ENCODE results near the gene KCNJ6. TPM values are rescaled to one million over a fixed set of nuclear protein-coding genes. Genes with fewer than 3 reads are reported as not detected.

The KCNJ6 gene
- total and polyA plus RNA-seq, 8 donors = 0.28 to 1.9 (median 0.55) TPM

DNA sequence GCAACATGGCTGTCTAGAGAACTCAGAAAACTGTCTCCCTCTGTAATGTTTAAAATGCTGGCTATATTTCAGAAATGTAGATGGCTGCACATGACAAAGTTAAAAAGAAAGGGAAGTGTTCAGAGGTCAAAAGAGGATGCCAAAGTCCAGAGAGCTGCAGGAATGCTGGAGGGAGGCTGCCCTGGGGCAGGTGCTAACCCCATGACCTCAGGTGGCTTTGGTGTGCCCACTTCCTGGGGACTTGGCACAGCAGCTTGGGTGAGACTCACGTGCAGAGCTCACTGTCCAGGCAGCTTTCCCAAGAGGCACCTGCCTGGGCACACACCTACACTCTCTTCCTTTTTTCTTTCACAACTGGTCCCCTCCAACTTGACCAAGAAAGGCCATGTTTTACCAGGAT lies 256.4 kb downstream of the KCNJ6 start:
- no peaks in the 10 kb centered on the region for H3K27me3 ChIP-seq
- no peak overlapping the region for H3K4me3 ChIP-seq
- peaks cover 17% of the 10 kb centered on the region in 3 donors for H3K4me1 ChIP-seq
- DNase-seq (no peak), ATAC-seq (peak in 1 of 4 donors; percentile 11), FAIRE-seq (no peak)
- TF ChIP-seq, protein P1, sequence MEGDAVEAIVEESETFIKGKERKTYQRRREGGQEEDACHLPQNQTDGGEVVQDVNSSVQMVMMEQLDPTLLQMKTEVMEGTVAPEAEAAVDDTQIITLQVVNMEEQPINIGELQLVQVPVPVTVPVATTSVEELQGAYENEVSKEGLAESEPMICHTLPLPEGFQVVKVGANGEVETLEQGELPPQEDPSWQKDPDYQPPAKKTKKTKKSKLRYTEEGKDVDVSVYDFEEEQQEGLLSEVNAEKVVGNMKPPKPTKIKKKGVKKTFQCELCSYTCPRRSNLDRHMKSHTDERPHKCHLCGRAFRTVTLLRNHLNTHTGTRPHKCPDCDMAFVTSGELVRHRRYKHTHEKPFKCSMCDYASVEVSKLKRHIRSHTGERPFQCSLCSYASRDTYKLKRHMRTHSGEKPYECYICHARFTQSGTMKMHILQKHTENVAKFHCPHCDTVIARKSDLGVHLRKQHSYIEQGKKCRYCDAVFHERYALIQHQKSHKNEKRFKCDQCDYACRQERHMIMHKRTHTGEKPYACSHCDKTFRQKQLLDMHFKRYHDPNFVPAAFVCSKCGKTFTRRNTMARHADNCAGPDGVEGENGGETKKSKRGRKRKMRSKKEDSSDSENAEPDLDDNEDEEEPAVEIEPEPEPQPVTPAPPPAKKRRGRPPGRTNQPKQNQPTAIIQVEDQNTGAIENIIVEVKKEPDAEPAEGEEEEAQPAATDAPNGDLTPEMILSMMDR (IDR thresholded peaks at IDR 0.05) = no peak
- no peaks in the 10 kb centered on the region for H3K9me3 ChIP-seq
- intact Hi-C loops (cut with DNase I) = no loop called here
- WGBS, 2 donors = 26 to 36% methylated on average over 1 of the region's 1 CpG
- H3K27ac ChIP-seq = no peak overlapping the region
- no peaks in the 10 kb centered on the region for H3K36me3 ChIP-seq

DNA sequence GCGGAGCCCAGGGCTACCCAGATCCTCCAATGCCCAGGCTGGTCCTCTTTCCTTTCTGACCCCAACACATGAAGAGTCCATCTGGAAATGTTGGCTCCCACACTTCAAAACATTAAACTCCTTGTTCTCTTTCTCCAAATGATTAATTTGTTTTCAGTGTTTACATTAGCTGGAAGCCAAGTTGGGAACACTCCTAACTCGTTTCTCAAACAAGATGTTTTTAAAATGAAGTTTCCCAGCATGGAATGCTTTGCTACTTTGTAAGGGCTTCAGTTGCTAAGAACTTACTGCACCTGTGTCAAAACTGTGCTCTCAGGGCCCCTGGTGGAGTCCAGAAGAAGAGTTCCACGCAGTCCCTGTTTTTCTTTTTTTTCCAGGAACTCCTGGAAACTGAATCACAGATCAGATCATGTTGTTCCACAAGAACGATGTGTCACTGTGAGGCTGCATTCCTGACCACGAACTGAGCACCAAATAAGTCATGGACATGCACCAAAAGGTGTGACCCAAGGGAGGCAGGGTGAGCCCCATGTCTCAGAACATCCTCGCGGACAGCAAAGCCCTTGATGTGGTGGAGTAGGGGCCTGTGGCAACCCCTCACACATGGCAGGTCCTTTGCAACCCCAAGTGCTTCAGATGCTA lies 257.3 kb downstream of the KCNJ6 start:
- H3K27ac ChIP-seq = peak overlapping the region; percentile 48 to 64 (median 56)
- no peaks in the 10 kb centered on the region for H3K27me3 ChIP-seq
- TF ChIP-seq, protein P1 (IDR thresholded peaks at IDR 0.05) = peak in 1 of 4 donors; percentile 25
- no peaks in the 10 kb centered on the region for H3K9me3 ChIP-seq
- no peaks in the 10 kb centered on the region for H3K36me3 ChIP-seq
- FAIRE-seq (no peak), ATAC-seq (peak; percentile 78 to 91 (median 84)), DNase-seq (peak in 3 of 6 donors; percentile 23 to 46 (median 29))
- intact Hi-C loops (cut with DNase I) = no loop called here
- WGBS, 2 donors = 25 to 26% methylated on average over 7 of the region's 7 CpGs
- no peak overlapping the region for H3K4me3 ChIP-seq
- H3K4me1 ChIP-seq = peaks cover 17% of the 10 kb centered on the region in 3 donors

DNA sequence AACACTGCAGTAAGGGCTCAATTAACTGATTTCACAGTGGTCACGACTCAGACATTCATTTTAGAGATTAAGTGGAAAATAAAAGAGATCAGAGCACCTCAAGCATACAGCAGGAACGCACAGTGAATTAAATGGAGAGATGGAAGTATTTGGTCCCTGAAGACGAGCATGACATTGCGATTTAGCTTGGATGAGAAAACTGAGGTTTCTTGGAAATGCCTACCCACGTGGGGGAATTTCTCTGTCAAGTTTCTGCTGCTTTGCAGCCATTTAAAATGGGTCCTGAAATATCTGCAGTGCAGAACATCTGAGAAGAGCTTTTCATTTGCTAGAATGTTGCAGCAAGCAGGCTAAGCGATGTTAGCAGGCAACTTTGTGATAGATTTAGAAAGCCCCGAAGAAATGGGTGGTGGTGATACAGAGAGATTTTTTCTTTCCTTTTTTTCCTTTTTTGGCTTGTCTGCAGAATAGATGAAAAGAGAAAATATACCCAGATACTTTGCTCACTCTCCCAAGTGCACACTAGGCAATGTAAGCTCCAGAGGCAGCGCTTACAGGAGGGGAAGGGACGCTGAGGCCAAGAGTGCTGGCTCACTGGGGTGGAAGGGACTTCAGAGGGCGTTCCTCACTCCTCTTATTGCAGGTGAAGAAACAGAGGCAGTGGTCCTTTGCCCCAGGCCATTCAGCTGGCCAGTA lies 258.0 kb downstream of the KCNJ6 start:
- DNase-seq (no peak), ATAC-seq (peak; percentile 48 to 71 (median 59)), FAIRE-seq (no peak)
- Histone ChIP-seq H3K36me3 (no peaks in the 10 kb centered on the region), H3K4me1 (peaks cover 17% of the 10 kb centered on the region in 3 donors), H3K27ac (peak overlapping the region; percentile 48 to 64 (median 56)), H3K9me3 (no peaks in the 10 kb centered on the region), H3K4me3 (no peak overlapping the region), H3K27me3 (no peaks in the 10 kb centered on the region)
- WGBS, 2 donors = 51 to 54% methylated on average over 10 of the region's 10 CpGs
- TF ChIP-seq, protein P1 (IDR thresholded peaks at IDR 0.05) = no peak
- intact Hi-C loops (cut with DNase I) = no loop called here

DNA sequence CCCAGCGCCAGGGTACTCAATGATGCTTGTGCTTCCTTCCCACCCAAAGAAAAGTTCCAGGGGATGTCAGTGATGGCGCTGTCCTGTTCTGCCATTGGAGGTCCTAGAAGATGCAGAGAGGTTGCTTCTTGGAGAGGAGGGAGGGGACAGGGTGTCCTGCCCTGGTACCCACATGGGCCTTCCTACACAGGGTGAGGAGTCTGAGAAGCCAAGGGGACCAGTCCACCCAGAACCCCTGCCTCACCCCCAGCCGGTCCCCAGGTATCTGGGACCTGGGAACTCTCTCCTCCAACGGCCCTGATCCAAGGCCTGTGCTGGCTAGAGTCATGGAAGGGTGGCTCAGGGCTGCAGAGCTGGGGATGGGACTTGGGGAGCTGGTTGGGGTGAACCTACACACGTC lies 259.4 kb downstream of the KCNJ6 start:
- no peak for ATAC-seq
- 94% methylated on average over 5 of the region's 5 CpGs for WGBS, 2 donors
- intact Hi-C loops (cut with DNase I) = no loop called here

More for the DNA sequence above, 259.4 kb downstream of the KCNJ6 start:
- DNase-seq (no peak), FAIRE-seq (no peak)
- no peaks in the 10 kb centered on the region for H3K27me3 ChIP-seq
- peaks cover 17% of the 10 kb centered on the region in 3 donors for H3K4me1 ChIP-seq
- H3K36me3 ChIP-seq = no peaks in the 10 kb centered on the region
- H3K27ac ChIP-seq = no peak overlapping the region
- H3K9me3 ChIP-seq = no peaks in the 10 kb centered on the region
- TF ChIP-seq, protein P1 (IDR thresholded peaks at IDR 0.05) = no peak
- no peak overlapping the region for H3K4me3 ChIP-seq

All from pancreas (tissue), 10 donors.